KOPT-K1 (cell line): ENCODE measurements around the gene RLBP1.

Experiments used
- H3K27ac ChIP-seq: fragments of 200-600 bp; sonication (generic); 2 replicates; pipeline ENCODE4 v1.5.1; 2016; ENCODE audit warnings: antibody characterized with exemption, mild to moderate bottlenecking, low read depth, low read length; ENCODE audit not compliant: poor library complexity, severe bottlenecking
- H3K36me3 ChIP-seq: fragments of 200-600 bp; sonication (generic); 2 replicates; pipeline ENCODE4 v1.5.1; 2017; ENCODE audit warnings: antibody characterized with exemption, mild to moderate bottlenecking, low read length, moderate library complexity; ENCODE audit not compliant: insufficient read depth
- H3K9me3 ChIP-seq: fragments of 200-600 bp; sonication (generic); 2 replicates; pipeline ENCODE4 v1.5.1; 2017; ENCODE audit warnings: antibody characterized with exemption, low read length, mild to moderate bottlenecking; ENCODE audit not compliant: insufficient read depth, poor library complexity, severe bottlenecking

The RLBP1 gene

DNA sequence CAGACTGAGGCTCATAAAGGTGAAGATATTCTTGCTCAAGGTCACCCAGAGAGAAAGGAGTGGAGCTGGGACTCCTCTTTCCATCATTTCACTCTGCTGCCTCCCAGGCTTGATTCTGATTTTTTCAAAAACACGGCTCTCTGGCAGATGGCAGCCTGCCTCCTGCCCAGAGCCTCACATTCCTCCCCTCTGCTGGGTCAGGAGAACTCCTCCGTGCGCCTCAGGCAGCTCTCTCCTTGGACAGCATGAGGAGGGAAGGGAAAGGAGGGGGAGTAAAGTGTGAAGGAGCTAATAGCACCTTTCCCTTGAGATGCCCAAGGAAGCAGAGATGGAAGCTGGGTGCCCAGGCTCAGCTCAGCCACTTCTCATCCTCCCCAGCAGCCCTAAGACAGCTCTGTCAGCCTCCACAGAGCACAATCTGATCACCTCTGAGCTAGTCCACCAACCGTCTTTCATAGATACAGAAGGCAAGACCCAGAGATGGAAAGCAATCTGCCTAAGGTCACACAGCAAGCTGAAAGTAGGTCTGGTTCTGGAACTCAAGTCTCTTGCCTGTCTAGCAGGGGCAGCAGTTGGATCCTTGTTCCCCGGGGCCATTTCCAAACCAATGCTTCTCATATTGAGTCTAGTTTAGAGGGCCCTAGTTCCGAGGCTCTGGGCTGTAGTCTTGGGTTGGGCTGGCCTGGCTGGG lies 3.5 kb downstream of the RLBP1 start:
- Histone ChIP-seq H3K27ac (no peak overlapping the region), H3K36me3 (no peaks in the 10 kb centered on the region), H3K9me3 (no peaks in the 10 kb centered on the region)

DNA sequence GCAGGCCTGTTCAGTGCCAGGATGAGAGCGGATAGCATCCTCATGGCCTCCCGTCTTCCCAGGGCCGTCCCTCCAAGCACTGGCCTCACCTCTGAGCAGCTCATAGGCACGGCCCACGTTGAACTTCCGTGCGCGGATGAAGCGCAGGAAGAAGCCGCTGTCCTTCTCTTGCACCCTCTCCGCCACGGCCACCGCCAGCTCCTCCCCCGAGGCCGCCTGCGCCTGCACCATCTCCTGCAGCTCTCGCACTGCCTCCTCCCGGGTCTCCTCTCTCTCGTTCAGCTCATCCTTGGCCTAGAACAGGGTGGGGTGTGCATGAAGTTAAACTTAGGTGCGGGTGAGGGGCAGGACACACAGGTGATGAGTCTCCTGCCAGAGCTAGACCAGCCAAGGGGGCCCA lies 4.3 kb downstream of the RLBP1 start:
- no peaks in the 10 kb centered on the region for H3K36me3 ChIP-seq
- no peaks in the 10 kb centered on the region for H3K9me3 ChIP-seq
- H3K27ac ChIP-seq, result no peak overlapping the region

DNA sequence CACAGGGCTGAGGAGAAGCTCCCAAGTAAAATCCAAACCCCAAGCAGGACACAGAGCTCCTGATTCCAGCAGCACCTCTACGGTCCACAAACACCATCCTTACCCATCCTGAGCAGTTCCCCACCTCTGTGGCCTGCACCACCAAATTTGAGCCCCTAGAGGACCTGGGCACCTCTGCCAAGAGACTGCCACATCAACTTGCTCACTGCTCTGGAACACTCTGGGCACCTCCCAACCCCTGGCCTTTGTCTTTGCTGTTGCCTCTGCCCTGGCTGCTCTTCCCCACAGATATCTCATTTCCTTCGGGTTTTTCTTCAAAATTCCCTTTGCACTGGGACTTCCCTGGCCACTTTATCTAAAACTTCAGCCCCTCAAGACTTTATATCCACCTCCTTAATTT lies 5.8 kb downstream of the RLBP1 start:
- no peak overlapping the region for H3K27ac ChIP-seq
- H3K36me3 ChIP-seq, result no peaks in the 10 kb centered on the region
- no peaks in the 10 kb centered on the region for H3K9me3 ChIP-seq

DNA sequence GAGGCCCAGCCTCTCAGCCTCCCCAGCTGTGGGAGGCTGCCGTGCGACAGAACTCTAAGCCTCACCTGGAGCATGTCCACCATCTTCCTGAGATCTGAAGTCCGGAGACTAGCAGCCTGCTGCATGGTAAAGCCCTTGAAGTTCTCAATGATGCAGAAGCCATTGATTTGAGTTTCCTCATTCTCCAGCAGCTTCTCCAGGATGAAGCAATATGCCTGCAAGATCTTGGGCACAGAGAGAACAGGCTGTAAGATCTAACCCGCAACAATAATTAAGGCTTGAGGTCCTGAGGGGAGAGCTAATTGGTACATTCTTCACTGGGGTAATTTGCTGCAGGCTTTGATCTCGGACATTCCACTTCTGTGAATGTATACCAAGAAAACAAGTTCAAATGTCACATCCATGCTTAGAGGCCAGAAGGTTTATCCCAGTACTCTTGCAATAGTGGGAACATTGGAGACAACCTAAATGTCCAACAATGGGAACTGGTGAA lies 9.7 kb downstream of the RLBP1 start:
- no peaks in the 10 kb centered on the region for H3K36me3 ChIP-seq
- no peak overlapping the region for H3K27ac ChIP-seq
- no peaks in the 10 kb centered on the region for H3K9me3 ChIP-seq

DNA sequence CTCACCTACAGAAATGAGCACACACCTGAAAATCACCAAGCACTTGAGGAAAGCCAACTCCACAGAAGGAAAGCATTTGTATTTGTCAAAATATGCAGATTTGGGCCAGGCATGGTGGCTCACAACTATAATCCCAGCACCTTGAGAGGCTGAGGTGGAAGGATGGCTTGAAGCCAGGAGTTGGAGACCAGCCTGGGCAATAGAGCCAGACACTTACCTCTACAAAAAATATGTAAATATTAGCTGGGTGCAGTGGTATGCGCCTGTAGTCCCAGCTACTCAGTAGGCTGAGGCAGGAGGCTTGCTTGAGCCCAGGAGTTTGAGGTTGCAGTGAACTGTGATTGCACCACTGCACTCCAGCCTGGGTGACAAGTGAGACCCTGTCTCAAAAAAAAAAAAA lies 12.3 kb downstream of the RLBP1 start:
- Histone ChIP-seq H3K9me3 (no peaks in the 10 kb centered on the region), H3K36me3 (no peaks in the 10 kb centered on the region)

DNA sequence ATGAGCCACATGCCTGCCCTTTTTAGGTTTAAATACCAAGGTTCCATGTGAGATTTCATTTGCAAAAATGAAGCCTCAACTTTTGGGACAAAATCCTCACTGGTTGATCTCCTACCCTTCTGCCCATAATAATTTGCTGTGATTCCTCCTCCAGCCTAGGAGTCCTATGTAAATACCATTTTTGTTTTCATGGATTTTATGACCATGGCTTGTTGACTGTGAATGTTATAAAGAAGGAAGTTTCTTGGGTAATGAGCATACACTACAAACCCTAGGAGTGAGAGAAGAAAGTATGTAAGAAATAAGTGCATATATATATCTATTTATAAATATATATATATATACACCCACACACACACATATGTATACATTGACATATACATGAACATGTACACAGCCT lies 13.1 kb downstream of the RLBP1 start:
- H3K27ac ChIP-seq, result no peak overlapping the region
- H3K9me3 ChIP-seq, result no peaks in the 10 kb centered on the region

More for the DNA sequence above, 12.3 kb downstream of the RLBP1 start:
- H3K27ac ChIP-seq, result no peak overlapping the region

DNA sequence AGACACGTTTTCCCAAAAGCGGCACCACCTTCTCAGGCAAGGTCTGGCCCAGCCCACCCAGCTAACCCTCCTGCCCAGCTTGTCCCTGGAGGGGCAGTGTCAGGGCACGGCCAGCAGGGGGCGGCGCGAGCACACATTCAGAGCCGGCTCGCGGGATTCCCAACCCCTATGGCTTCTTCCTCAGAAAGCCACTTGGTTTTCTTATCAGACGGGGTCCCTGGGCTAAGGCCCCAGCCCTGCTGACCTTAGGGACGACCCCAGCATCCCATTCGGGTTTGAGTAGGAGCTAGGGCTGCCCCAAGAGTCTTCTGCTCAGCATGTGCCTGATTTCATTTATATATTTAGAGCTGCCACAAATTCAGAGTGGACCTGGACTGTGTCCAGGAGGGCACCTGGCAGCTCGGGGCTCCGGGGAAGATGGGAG lies 14.5 kb downstream of the RLBP1 start:
- Histone ChIP-seq H3K9me3 (no peaks in the 10 kb centered on the region), H3K27ac (no peak overlapping the region), H3K36me3 (no peaks in the 10 kb centered on the region)

More for the DNA sequence above, 13.1 kb downstream of the RLBP1 start:
- no peaks in the 10 kb centered on the region for H3K36me3 ChIP-seq

DNA sequence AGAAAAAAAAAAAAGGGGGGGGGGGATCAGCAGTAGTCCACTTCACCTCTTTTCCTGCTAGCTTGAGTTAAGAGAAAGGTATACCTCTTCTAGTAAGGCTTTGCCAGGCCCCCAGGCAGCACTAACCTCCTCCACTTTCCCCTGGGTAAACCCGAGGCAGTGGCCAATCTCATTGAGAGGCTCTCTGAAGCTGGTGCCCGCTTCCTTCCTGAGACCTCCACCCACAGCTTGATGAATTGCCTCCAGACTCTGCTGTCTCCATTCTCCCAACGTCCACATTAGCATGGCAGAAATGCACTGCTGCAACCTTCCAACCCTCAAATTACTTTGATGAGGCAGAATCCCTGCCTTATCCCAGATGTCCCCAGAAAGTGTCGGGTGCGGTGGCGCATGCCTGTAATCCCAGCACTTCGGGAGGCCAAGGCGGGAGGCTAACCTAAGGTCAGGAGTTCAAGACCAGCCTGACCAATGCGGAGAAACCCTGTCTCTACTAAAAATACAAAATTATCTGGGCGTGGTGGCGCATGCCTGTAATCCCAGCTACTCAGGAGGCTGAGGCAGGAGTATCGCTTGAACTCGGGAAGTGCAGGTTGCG lies 15.3 kb downstream of the RLBP1 start:
- Histone ChIP-seq H3K9me3 (no peaks in the 10 kb centered on the region), H3K27ac (no peak overlapping the region), H3K36me3 (no peaks in the 10 kb centered on the region)

DNA sequence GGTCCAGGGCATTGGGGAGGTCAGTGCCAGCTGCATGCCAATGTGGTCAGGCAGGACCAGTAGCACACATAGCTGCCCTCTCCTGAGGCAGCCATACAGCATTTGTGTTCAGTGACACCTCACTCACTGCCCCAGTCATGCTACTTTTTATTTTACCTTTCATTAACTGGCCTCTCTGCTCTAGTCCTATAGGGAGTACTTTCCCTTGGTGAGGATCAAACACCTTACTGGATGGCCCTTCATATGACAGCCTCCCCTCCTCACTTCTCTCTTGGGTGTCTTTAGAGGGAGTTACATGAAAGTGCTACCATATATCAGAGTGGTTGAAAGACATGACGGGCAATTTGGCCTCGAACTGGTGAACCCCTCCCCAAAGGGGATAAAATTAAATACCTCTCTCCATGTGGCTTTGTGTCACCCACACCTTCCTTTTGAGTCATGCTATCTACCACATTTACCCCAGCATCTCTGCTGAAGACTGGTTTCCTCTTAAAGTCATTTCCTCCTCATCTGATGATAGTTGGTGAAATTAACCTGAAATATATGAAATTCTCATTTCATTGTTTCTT lies 17.6 kb downstream of the RLBP1 start:
- Histone ChIP-seq H3K36me3 (no peaks in the 10 kb centered on the region), H3K9me3 (no peaks in the 10 kb centered on the region), H3K27ac (no peak overlapping the region)

DNA sequence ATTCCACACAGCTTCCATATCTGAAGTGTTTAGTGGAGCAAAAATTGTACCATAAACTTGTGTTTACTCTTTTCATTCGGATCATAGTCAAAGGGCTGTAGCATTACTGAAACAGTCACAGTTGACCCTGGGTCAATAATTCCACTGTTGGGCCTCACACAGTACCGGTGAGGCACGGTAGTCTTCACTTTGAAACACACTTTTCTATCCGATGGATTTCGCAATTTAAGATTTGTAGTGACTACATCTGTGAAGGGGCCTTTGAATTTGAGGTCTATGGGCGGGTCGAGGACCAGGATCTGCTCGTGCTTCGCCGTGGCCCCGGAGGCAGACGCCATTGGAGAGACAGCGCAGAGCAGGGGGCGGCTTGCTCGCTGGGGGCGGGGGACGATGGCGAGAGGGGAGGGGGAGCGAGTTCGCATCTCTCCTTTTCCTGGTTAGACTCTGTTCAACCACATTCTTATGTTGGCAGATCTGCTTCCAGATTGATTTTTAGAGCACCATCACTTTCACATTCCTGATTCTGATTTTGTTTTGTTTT lies 19.8 kb downstream of the RLBP1 start:
- no peaks in the 10 kb centered on the region for H3K9me3 ChIP-seq
- no peak overlapping the region for H3K27ac ChIP-seq
- no peaks in the 10 kb centered on the region for H3K36me3 ChIP-seq

DNA sequence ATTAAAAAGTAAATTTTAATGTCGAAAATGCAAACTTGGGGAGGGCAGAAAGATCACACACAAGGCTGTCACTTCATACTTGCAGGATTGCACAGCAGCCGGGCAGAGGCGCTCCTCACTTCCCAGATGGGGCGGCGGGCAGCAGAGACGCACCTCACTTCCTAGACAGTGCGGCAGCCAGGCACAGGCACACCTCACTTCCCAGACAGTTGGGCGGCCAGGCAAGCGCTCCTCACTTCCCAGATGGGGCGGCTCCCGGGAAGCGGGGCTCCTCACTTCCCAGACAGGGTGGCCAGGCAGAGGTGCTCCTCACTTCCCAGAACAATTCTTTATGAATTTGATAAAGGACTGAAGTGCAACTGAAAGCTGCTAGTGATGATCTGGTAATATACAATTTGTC lies 21.2 kb downstream of the RLBP1 start:
- Histone ChIP-seq H3K9me3 (no peaks in the 10 kb centered on the region), H3K27ac (no peak overlapping the region), H3K36me3 (peaks cover 8% of the 10 kb centered on the region; the same call in 1 of the 2 replicates)

DNA sequence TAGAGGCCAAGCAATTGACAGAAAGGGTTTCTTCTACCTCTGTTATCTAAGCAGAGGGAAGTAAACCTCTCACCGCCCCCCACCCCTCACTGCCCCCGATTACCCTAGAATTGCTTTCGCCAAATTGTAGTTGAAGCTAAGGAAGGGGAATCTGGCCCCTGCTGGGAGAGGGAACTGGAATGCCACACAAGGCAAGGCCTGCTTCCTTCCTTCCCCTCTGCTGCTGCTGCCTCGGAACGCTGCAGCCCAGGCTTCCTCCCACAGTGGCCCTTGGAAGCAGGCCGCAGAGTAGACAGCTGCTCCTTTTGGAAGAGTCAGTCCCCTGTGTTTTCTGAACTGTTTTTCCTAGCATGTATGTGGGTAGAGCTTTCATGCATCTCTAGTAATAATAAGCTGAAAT lies 21.6 kb downstream of the RLBP1 start:
- no peak overlapping the region for H3K27ac ChIP-seq
- H3K9me3 ChIP-seq, result no peaks in the 10 kb centered on the region
- peaks cover 12% of the 10 kb centered on the region; the same call in 1 of the 2 replicates for H3K36me3 ChIP-seq

DNA sequence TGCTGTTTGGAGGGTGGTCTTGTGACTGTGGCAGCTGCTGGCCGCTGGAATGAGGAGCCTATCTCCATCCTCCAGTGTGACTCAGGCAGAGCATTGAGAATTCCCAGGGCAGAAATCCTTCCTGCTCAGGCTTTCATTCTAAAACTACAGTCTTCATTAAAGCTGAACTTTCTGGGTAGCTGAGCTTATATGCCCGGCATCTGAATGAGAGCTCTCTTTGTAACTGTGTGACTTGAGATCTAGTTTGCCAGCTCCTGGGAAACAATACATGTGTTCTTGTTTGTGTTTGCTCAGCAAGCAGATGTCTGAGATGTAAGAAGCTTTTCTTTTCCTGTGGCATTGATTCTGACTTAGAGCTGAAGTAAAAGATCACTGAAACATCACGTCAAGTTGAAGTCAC lies 22.4 kb downstream of the RLBP1 start:
- no peak overlapping the region for H3K27ac ChIP-seq
- peaks cover 16% of the 10 kb centered on the region; the same call in 1 of the 2 replicates for H3K36me3 ChIP-seq
- H3K9me3 ChIP-seq, result no peaks in the 10 kb centered on the region

DNA sequence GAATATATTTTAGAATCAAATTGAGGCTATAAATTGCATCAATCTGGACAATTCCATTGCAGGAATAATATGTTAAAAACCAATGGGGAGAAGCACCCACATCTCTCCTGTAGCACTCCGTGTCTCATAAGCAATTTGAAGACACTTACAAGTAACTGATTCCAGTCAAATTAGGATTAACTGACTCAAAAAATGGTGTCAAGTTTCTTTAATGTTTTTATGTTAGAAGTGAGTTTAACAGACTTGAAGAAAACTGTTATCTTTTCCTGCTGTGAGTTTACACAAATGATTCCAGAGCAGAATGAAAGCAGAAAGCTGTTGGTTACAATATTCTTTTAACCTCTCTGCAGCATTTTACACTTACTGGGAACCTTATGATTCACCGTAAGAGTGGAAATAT lies 23.2 kb downstream of the RLBP1 start:
- H3K27ac ChIP-seq, result no peak overlapping the region
- H3K9me3 ChIP-seq, result no peaks in the 10 kb centered on the region
- peaks cover 20% of the 10 kb centered on the region; the same call in 1 of the 2 replicates for H3K36me3 ChIP-seq

DNA sequence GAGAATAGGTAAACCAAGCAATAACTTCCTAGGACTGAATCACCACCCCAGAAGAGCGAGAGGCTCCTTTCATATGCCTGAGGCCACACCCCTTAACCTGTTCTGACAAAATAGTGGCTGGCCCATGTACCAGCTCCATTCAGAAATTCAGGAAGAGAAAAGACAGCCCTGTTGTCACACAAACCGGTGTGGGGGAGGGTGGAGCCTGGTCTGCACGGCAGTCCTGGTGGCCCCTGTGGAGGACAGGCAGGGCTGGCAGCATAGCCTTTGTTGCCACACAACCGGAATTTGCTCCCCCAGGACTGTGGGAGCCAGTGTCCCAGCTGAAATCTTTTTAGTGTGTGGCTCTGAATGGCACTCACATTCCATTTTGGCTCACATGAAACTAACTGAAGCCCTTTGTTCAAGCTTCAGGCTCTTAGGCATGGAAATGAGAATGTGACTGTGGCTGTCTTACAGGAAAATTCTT lies 23.8 kb downstream of the RLBP1 start:
- no peaks in the 10 kb centered on the region for H3K9me3 ChIP-seq
- H3K27ac ChIP-seq, result no peak overlapping the region
- H3K36me3 ChIP-seq, result peaks cover 26% of the 10 kb centered on the region; the same call in 1 of the 2 replicates
